A549 (cell line): ENCODE results near the gene SATL1. TPM values are rescaled to one million over a fixed set of nuclear protein-coding genes. Genes with fewer than 3 reads are reported as not detected.

Experiments used
- ATAC-seq, 2 experiments: fragments of 200-7000 bp in 1 of 2; fragments of >200 bp in 1 of 2; cut with Nextera tagmentation in 1 of 2; cut with Tn5 transposase in 1 of 2; 3 replicates each; pipeline versions ENCODE4 v1.8.0 to v1.9.1; 2018 to 2020; ENCODE audit warnings: mild to moderate bottlenecking in 1 of 2, moderate library complexity in 1 of 2
- CTCF ChIA-PET: fragments of 300-600 bp; sonication (Branson Sonifier 250); formaldehyde crosslinking; extraction: SDS; loops from one replicate; lab custom pipeline; 2021; ENCODE audit warnings: antibody characterized with exemption, inconsistent platforms; lab: Yijun Ruan, JAX
- POLR2A ChIA-PET: fragments of 350-600 bp; formaldehyde crosslinking; extraction: SDS; loops from one replicate; lab custom pipeline; 2021; ENCODE audit warnings: antibody characterized with exemption, inconsistent platforms; lab: Yijun Ruan, JAX
- DNase-seq, 2 experiments: peaks; one replicate each; pipeline versions ENCODE4 v3.0.0 to v3.0.0-alpha.2; 2011 to 2016; ENCODE audit warnings: low read depth in 1 of 2, low spot score in 1 of 2
- FAIRE-seq: peaks from 2 replicates; lab custom pipeline; 2011; peaks lifted over from hg19 to GRCh38; lab: Jason Lieb, UNC
- H3K27ac ChIP-seq, 2 experiments: fragments of >200 bp; sonication (Bioruptor Twin); formaldehyde crosslinking; 3 replicates each; pipeline ENCODE4 v1.5.1; 2016 to 2017
- H3K4me1 ChIP-seq: fragments of >200 bp; sonication (Bioruptor Twin); formaldehyde crosslinking; 3 replicates; pipeline ENCODE4 v1.6.1; 2016
- H3K4me2 ChIP-seq: fragments of >200 bp; sonication (Bioruptor Twin); formaldehyde crosslinking; 3 replicates; pipeline ENCODE4 v1.6.1; 2016
- H3K4me3 ChIP-seq: fragments of >200 bp; sonication (Bioruptor Twin); formaldehyde crosslinking; 3 replicates; pipeline ENCODE4 v1.5.1; 2016
- H3K9me3 ChIP-seq: fragments of >200 bp; sonication (Bioruptor Twin); formaldehyde crosslinking; 3 replicates; pipeline ENCODE4 v1.6.1; 2016
- CBX8 ChIP-seq: fragments of 200-600 bp; sonication (generic); IDR thresholded peaks from 2 replicates; pipeline ENCODE4 v1.6.1; 2016
- CEBPB ChIP-seq, 2 experiments: fragments of >200 bp in 1 of 2; sonication (Bioruptor Twin) in 1 of 2; formaldehyde crosslinking in 1 of 2; IDR thresholded peaks; 2 replicates each; pipeline ENCODE4 v1.6.1; 2012 to 2016
- CHD4 ChIP-seq: fragments of 200-600 bp; sonication (generic); IDR thresholded peaks from 2 replicates; pipeline ENCODE4 v1.6.1; 2016; ENCODE audit warnings: antibody characterized with exemption, mild to moderate bottlenecking, borderline replicate concordance
- EHF ChIP-seq: fragments of 250-450 bp; sonication (Bioruptor Pico); IDR thresholded peaks from 2 replicates; pipeline ENCODE4 v1.5.0; 2020; ENCODE audit warnings: mild to moderate bottlenecking
- EP300 ChIP-seq, 2 experiments: fragments of >200 bp; sonication (Bioruptor Twin); formaldehyde crosslinking; IDR thresholded peaks; 2 replicates in 1 of 2; 3 replicates in 1 of 2; pipeline ENCODE4 v1.6.1; 2016 to 2017
- GATA3 ChIP-seq: IDR thresholded peaks from 2 replicates; pipeline ENCODE4 v1.6.1; 2012; ENCODE audit warnings: borderline replicate concordance
- HDAC2 ChIP-seq: fragments of 200-600 bp; sonication (generic); IDR thresholded peaks from 2 replicates; pipeline ENCODE4 v1.6.1; 2016
- HEYL ChIP-seq: fragments of 250-450 bp; sonication (Bioruptor Pico); IDR thresholded peaks from 2 replicates; pipeline ENCODE4 v1.8.0; 2021; ENCODE audit warnings: mild to moderate bottlenecking, moderate library complexity
- HOXA7 ChIP-seq: fragments of 250-450 bp; sonication (Bioruptor Pico); IDR thresholded peaks from 2 replicates; pipeline ENCODE4 v1.5.0; 2020; ENCODE audit warnings: mild to moderate bottlenecking, moderate library complexity
- HOXB13 ChIP-seq: fragments of 250-450 bp; sonication (Bioruptor Pico); IDR thresholded peaks from 2 replicates; pipeline ENCODE4 v1.5.0; 2020; ENCODE audit warnings: low read depth, mild to moderate bottlenecking, moderate library complexity
- HOXB5 ChIP-seq: fragments of 250-450 bp; sonication (Bioruptor Pico); IDR thresholded peaks from 2 replicates; pipeline ENCODE4 v1.5.0; 2020; ENCODE audit warnings: mild to moderate bottlenecking, moderate library complexity
- JUN ChIP-seq, 2 experiments: fragments of >200 bp; sonication (Bioruptor Twin); formaldehyde crosslinking; IDR thresholded peaks; 2 replicates in 1 of 2; 3 replicates in 1 of 2; pipeline ENCODE4 v1.6.1; 2016 to 2017
- KDM1A ChIP-seq: fragments of 200-600 bp; sonication (generic); IDR thresholded peaks from 2 replicates; pipeline ENCODE4 v1.6.1; 2016; ENCODE audit warnings: low read depth, mild to moderate bottlenecking
- MYC ChIP-seq: IDR thresholded peaks from 2 replicates; pipeline ENCODE4 v1.6.1; 2012; ENCODE audit warnings: mild to moderate bottlenecking, inconsistent platforms, low read length, improper control_type of control experiment, borderline replicate concordance
- NFE2L2 ChIP-seq: fragments of 150-350 bp; conservative IDR thresholded peaks from 2 replicates; pipeline ENCODE4 v1.6.1; 2014; ENCODE audit warnings: low read length
- NPAS2 ChIP-seq: fragments of 250-450 bp; sonication (Bioruptor Pico); IDR thresholded peaks from 2 replicates; pipeline ENCODE4 v1.8.0; 2022; ENCODE audit warnings: mild to moderate bottlenecking, moderate library complexity, borderline replicate concordance
- POLR2A ChIP-seq: IDR thresholded peaks from 2 replicates; pipeline ENCODE4 v1.6.1; 2012; ENCODE audit warnings: mild to moderate bottlenecking, low read length
- RCOR1 ChIP-seq: fragments of 150-350 bp; IDR thresholded peaks from 2 replicates; pipeline ENCODE4 v1.6.1; 2014; ENCODE audit warnings: antibody characterized with exemption, low read length, low read depth
- RNF2 ChIP-seq: fragments of 200-600 bp; sonication (generic); IDR thresholded peaks from 2 replicates; pipeline ENCODE4 v1.6.1; 2016; ENCODE audit warnings: low read depth, mild to moderate bottlenecking, antibody characterized with exemption, moderate library complexity, borderline replicate concordance
- SMC3 ChIP-seq: fragments of >200 bp; sonication (Bioruptor Twin); formaldehyde crosslinking; IDR thresholded peaks from 3 replicates; pipeline ENCODE4 v1.6.1; 2018; ENCODE audit warnings: inconsistent platforms
- TFCP2L1 ChIP-seq: fragments of 250-450 bp; sonication (Bioruptor Pico); IDR thresholded peaks from 2 replicates; pipeline ENCODE4 v1.5.0; 2021; ENCODE audit warnings: mild to moderate bottlenecking
- ZNF302 ChIP-seq: fragments of 250-450 bp; sonication (Bioruptor Pico); IDR thresholded peaks from 2 replicates; pipeline ENCODE4 v1.9.0; 2021; ENCODE audit warnings: inconsistent platforms, mild to moderate bottlenecking, moderate library complexity
- ZSCAN20 ChIP-seq: fragments of 250-450 bp; sonication (Bioruptor Pico); IDR thresholded peaks from 2 replicates; pipeline ENCODE4 v1.8.0; 2022; ENCODE audit warnings: mild to moderate bottlenecking, moderate library complexity
- WGBS: methylation state at CpG from one replicate; pipeline ENCODE4 v1.1.6; 2017; ENCODE audit errors: missing lambda C conversion rate; 5-methylcytosine and 5-hydroxymethylcytosine counted together
- polyA plus RNA-seq, 4 experiments: library from polyadenylated mRNA; depleted of rRNA in 3 of 4; stranded (reverse); fragments of >200 nt; fragmentation: RNase III in 1 of 4; extraction: RNeasy Plus Mini Kit Qiagen cat#74134 plus additional on column Dnase treatment in 1 of 4; gene quantifications; 2 replicates in 3 of 4; 3 replicates in 1 of 4; pipeline ENCODE4 v1.2.3, GENCODE V29; 2011 to 2017
- TF ChIP-seq, protein P1 (sequence below): fragments of 250-450 bp; sonication (Bioruptor Pico); IDR thresholded peaks from 2 replicates; pipeline ENCODE4 v1.5.0; 2021; ENCODE audit warnings: mild to moderate bottlenecking, moderate library complexity, borderline replicate concordance
- TF ChIP-seq, protein P2 (sequence below): IDR thresholded peaks from 2 replicates; pipeline ENCODE4 v1.6.1; 2012
- TF ChIP-seq, protein P3 (sequence below): fragments of 200-600 bp; sonication (generic); IDR thresholded peaks from 2 replicates; pipeline ENCODE4 v1.6.1; 2016; ENCODE audit warnings: antibody characterized with exemption, mild to moderate bottlenecking, moderate library complexity
- TF ChIP-seq, protein P4 (sequence below): fragments of 150-350 bp; IDR thresholded peaks from 2 replicates; pipeline ENCODE4 v1.6.1; 2014; ENCODE audit warnings: low read depth, mild to moderate bottlenecking, low read length

Gene SATL1
- polyA plus RNA-seq, 2 of the 4 experiments (the other 2 are of a cell fraction): 0.03 to 0.06 TPM

DNA sequence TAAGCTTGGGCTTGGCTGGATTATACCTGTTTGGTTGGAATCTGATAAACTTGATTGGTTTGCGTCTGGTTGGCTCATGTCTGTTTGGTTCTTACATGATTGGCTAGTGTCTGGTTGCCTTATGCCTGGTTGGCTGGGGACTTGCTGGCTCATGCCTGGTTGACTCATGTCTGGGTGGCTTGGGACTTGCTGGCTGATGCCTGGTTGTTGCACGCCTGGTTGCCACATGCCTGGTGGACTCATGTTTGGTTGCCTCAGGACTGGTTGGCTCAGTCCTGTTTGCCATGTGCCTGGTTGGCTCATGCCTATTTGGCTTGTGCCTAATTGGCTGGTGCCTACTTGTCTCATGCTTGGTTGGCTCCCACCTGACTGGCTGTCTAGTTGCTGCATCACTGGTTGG, 135.4 kb downstream of the SATL1 start:
- FAIRE-seq (no peak), DNase-seq (no peak), ATAC-seq (peak in 1 of 2 experiments; percentile 43; a peak in 1 of 6 replicates)
- Histone ChIP-seq H3K9me3 (no peaks in the 10 kb centered on the region), H3K4me3 (no peak overlapping the region), H3K4me2 (no peak overlapping the region), H3K27ac (no peak overlapping the region), H3K4me1 (no peaks in the 10 kb centered on the region)
- TF ChIP-seq ZSCAN20 (CRISPR knock-in tag) (no peak), HOXB5 (CRISPR knock-in tag) (no peak), HDAC2 (no peak), EHF (CRISPR knock-in tag) (no peak), SMC3 (no peak), CBX8 (no peak), KDM1A (no peak), MYC (no peak), HEYL (no peak), POLR2A (no peak), CEBPB (IDR thresholded peaks at IDR 0.05) (no peak), JUN (IDR thresholded peaks at IDR 0.05) (no peak)
- TF ChIP-seq, protein P1, sequence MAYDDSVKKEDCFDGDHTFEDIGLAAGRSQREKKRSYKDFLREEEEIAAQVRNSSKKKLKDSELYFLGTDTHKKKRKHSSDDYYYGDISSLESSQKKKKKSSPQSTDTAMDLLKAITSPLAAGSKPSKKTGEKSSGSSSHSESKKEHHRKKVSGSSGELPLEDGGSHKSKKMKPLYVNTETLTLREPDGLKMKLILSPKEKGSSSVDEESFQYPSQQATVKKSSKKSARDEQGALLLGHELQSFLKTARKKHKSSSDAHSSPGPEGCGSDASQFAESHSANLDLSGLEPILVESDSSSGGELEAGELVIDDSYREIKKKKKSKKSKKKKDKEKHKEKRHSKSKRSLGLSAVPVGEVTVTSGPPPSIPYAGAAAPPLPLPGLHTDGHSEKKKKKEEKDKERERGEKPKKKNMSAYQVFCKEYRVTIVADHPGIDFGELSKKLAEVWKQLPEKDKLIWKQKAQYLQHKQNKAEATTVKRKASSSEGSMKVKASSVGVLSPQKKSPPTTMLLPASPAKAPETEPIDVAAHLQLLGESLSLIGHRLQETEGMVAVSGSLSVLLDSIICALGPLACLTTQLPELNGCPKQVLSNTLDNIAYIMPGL (CRISPR knock-in tag): no peak
- WGBS: 100% methylated on average over 1 of the region's 2 CpGs
- CTCF ChIA-PET: no interaction called here
- POLR2A ChIA-PET: no interaction called here

DNA sequence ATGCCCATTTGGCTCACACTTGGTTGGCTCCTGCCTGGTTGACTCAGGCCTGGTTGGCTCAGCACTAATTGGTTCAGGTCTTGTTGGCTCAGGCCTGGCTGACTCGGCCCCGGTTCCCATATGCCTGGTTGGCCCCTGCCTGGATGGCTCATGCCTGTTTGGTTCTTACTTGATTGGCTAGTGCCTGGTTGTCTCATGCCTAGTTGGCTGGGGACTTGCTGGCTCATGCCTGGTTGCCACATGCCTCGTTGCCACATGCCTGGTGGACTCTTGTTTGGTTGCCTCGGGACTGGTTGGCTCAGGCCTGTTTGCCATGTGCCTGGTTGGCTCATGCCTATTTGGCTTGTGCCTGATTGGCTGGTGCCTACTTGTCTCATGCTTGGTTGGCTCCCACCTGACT, 136.2 kb downstream of the SATL1 start:
- DNase-seq (peak in 1 of 2 experiments; percentile 14), FAIRE-seq (no peak), ATAC-seq (peak in 1 of 2 experiments; percentile 30; a peak in 1 of 6 replicates)
- CTCF ChIA-PET: no interaction called here
- TF ChIP-seq, protein P2, sequence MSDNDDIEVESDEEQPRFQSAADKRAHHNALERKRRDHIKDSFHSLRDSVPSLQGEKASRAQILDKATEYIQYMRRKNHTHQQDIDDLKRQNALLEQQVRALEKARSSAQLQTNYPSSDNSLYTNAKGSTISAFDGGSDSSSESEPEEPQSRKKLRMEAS: no peak
- WGBS: 45% methylated on average over 2 of the region's 4 CpGs
- Histone ChIP-seq H3K4me3 (no peak overlapping the region), H3K27ac (no peak overlapping the region), H3K9me3 (no peaks in the 10 kb centered on the region), H3K4me1 (no peaks in the 10 kb centered on the region), H3K4me2 (no peak overlapping the region)
- POLR2A ChIA-PET: no interaction called here

DNA sequence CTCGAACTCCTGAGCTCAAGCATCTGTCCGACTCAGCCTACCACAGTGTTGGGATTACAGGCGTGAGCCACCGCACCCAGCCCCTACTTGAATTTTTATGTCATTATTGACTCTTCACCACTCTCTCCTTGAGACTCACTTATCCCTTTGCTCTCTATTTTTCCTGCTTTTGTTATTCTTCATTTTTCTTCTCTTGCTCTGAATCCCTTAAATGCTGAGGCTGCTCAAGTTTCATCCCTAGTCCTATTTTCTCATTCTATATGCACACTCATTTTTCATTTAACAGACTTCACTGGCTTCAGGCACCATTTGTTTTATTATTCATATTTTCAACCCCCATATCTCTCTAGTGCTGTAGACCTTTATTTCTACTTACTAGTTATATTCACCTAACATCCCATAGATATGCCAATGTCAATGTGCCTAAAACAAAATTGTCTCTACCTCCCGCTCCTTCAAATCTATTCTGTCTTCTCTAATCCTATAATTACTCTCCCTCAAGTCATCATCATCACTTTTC, 154.2 kb downstream of the SATL1 start:
- no peaks in the 10 kb centered on the region for H3K4me1 ChIP-seq
- TF ChIP-seq EHF (CRISPR knock-in tag): no peak
- TF ChIP-seq, protein P3, sequence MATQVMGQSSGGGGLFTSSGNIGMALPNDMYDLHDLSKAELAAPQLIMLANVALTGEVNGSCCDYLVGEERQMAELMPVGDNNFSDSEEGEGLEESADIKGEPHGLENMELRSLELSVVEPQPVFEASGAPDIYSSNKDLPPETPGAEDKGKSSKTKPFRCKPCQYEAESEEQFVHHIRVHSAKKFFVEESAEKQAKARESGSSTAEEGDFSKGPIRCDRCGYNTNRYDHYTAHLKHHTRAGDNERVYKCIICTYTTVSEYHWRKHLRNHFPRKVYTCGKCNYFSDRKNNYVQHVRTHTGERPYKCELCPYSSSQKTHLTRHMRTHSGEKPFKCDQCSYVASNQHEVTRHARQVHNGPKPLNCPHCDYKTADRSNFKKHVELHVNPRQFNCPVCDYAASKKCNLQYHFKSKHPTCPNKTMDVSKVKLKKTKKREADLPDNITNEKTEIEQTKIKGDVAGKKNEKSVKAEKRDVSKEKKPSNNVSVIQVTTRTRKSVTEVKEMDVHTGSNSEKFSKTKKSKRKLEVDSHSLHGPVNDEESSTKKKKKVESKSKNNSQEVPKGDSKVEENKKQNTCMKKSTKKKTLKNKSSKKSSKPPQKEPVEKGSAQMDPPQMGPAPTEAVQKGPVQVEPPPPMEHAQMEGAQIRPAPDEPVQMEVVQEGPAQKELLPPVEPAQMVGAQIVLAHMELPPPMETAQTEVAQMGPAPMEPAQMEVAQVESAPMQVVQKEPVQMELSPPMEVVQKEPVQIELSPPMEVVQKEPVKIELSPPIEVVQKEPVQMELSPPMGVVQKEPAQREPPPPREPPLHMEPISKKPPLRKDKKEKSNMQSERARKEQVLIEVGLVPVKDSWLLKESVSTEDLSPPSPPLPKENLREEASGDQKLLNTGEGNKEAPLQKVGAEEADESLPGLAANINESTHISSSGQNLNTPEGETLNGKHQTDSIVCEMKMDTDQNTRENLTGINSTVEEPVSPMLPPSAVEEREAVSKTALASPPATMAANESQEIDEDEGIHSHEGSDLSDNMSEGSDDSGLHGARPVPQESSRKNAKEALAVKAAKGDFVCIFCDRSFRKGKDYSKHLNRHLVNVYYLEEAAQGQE: no peak
- TF ChIP-seq KDM1A: no peak
- TF ChIP-seq NPAS2 (CRISPR knock-in tag): no peak
- TF ChIP-seq ZNF302 (CRISPR knock-in tag): no peak
- TF ChIP-seq, protein P4, sequence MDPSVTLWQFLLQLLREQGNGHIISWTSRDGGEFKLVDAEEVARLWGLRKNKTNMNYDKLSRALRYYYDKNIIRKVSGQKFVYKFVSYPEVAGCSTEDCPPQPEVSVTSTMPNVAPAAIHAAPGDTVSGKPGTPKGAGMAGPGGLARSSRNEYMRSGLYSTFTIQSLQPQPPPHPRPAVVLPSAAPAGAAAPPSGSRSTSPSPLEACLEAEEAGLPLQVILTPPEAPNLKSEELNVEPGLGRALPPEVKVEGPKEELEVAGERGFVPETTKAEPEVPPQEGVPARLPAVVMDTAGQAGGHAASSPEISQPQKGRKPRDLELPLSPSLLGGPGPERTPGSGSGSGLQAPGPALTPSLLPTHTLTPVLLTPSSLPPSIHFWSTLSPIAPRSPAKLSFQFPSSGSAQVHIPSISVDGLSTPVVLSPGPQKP: no peak
- TF ChIP-seq, protein P1 (CRISPR knock-in tag): no peak
- TF ChIP-seq RCOR1: no peak
- TF ChIP-seq NFE2L2: no peak
- no peak for TF ChIP-seq CHD4
- no peak for TF ChIP-seq EP300 (IDR thresholded peaks at IDR 0.05)
- no peak for TF ChIP-seq HOXB13 (CRISPR knock-in tag)
- no peak for TF ChIP-seq HOXB5 (CRISPR knock-in tag)
- TF ChIP-seq RNF2: no peak
- no peak for TF ChIP-seq GATA3
- TF ChIP-seq HDAC2: no peak
- no peak for TF ChIP-seq TFCP2L1 (CRISPR knock-in tag)
- no peak for TF ChIP-seq HOXA7 (CRISPR knock-in tag)
- H3K4me3 ChIP-seq: no peak overlapping the region
- FAIRE-seq (no peak), DNase-seq (no peak), ATAC-seq (no peak)
- no peaks in the 10 kb centered on the region for H3K9me3 ChIP-seq
- CTCF ChIA-PET: no interaction called here
- no peak overlapping the region for H3K4me2 ChIP-seq
- H3K27ac ChIP-seq: no peak overlapping the region
- 93% methylated on average over 5 of the region's 5 CpGs for WGBS
- POLR2A ChIA-PET: no interaction called here
